ENCODE results near the gene HIP1.
"Not testable (repeated sequence)": the region's sequence is repeated elsewhere in the genome, so short reads cannot be mapped to it uniquely, and the experiment has no call there.

HIP1 gene

DNA sequence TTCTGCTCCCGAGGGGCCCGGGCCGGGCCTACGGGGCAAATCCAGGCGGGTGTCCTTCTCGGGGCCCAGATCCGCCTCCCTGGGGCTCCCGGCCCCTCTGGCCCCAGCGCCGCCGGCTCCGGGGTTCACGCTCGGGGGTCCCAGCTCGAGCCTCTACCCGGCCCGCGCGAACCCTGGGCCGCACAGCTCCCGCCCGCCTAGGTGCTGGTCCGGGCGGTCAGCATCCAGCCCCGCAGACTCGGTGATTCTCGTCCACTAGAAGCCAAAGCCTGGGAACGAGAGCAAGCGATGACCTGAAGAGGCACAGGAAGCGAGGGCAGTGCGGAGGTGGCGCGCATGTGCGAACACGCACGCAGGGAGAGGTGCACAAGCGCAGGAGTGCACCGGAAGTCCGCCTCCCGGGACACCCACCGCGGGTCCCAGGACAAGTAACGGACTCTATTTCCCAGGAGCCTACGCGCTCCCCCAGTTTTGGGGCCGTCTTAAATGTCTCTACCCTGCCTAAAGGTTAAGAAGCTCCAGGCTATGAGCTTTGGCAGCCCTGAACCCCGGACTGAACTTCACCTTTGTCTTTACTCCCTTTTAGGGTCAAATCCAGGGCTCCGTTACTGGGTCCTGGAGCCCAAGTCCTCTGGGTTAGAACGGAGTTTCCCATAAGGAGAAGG lies 252.6 kb downstream of the HIP1 start, which contains the start of gene POM121C:
TSS of gene POM121C (minus strand) at position 321 of the 665 bp plus-strand sequence. CDS start 44,803 bp downstream, outside the sequence.
- not testable (repeated sequence) for H3K4me1 ChIP-seq, H3K27me3 ChIP-seq, H4K20me1 ChIP-seq, H3K9me3 ChIP-seq
- peak within 1 kb of the TSS; percentile 90 for H3K9ac ChIP-seq
- peak within 1 kb of the TSS; percentile 88 for H3K27ac ChIP-seq
- H3K4me3 ChIP-seq, result peak within 1 kb of the TSS; percentile 85
- peaks cover 13% of the 10 kb centered on the region for H3K36me3 ChIP-seq
- H3K4me2 ChIP-seq, result peak within 1 kb of the TSS; percentile 71

DNA sequence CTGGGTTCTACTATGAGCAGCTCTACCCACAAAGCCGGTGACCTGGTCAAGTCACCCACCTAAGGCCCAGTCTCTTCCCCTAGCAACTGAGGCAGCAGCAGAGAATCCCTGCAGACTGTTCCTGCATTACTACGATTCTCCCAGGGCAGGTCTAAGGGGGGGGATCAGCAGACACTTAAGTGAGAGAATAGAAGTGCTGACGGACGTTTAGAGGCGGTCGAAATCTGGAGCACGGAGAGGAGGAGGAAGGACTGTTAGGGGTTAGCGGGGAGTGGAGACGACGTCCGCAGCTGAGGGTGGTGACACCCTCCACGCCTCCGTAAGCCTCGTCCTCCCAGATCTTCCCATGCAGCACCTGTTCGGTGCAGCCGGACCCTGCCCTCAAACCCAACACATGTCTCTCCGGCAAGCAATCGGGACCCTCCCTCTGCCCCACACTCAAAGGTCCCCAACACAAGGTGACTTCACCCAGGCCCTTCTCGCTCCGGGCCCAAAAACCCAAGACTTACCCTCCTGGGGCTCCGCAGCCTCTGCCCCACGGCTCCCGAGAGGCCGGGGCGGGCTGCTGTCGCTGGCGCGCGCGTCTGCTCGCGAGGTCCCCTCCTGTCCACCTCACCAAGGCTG lies 253.3 kb downstream of the HIP1 start:
- H3K36me3 ChIP-seq, result peaks cover 13% of the 10 kb centered on the region
- not testable (repeated sequence) for H4K20me1 ChIP-seq, H3K27me3 ChIP-seq, H3K9me3 ChIP-seq, H3K4me1 ChIP-seq
- peak overlapping the region; percentile 85 for H3K4me3 ChIP-seq
- H3K27ac ChIP-seq, result peak overlapping the region; percentile 88
- peak overlapping the region; percentile 90 for H3K9ac ChIP-seq
- H3K4me2 ChIP-seq, result peak overlapping the region; percentile 71
